GM12872 (cell line): ENCODE data around the gene CFDP1.

Experiments used
- CTCF ChIP-seq: IDR thresholded peaks from 3 replicates; pipeline ENCODE4 v1.5.1; 2011; ENCODE audit warnings: low read depth, mild to moderate bottlenecking, low read length, moderate library complexity; ENCODE audit not compliant: insufficient read depth

CFDP1 gene

GRCh38 chr16:75266738-75267630, 166.3 kb downstream of the CFDP1 start:
- no peak for TF ChIP-seq CTCF

- no peak for TF ChIP-seq CTCF
Measured at GRCh38 chr16:75265911-75266701, 167.2 kb downstream of the CFDP1 start.

GRCh38 chr16:75264999-75265910, 168.0 kb downstream of the CFDP1 start:
- no peak for TF ChIP-seq CTCF

GRCh38 chr16:75264457-75264998, 168.8 kb downstream of the CFDP1 start:
- TF ChIP-seq CTCF = no peak

- no peak for TF ChIP-seq CTCF
Measured at GRCh38 chr16:75263963-75264445, 169.3 kb downstream of the CFDP1 start.

GRCh38 chr16:75263291-75263962, 169.9 kb downstream of the CFDP1 start:
- TF ChIP-seq CTCF = no peak
